ENCODE measurements around the gene GGN.

- TF ChIP-seq CTCF (conservative IDR thresholded peaks at IDR 0.05 in 1 of 2, IDR thresholded peaks at IDR 0.05 in 1 of 2; ENCODE audit: low read depth in 1 of 2, low read length in 2 of 2) (no peak), EZH2 (IDR thresholded peaks at IDR 0.05; ENCODE audit: low read length, missing control alignments) (no peak)
Measured at GRCh38 chr19:38385804-38386257, 2.0 kb downstream of the GGN start.

Measured in fibroblast of lung (primary cell).